H1 (cell line): ENCODE data around the gene CELSR1. TPM values are rescaled to one million over a fixed set of nuclear protein-coding genes. Genes with fewer than 3 reads are reported as not detected.

ENCODE experiments used
- CTCF ChIA-PET: fragments of 300-600 bp; sonication (Branson Sonifier 250); formaldehyde crosslinking; loops from one replicate; lab custom pipeline; 2021; ENCODE audit not compliant: partially characterized antibody; lab: Charles Lee
- POLR2A ChIA-PET: fragments of 300-600 bp; sonication (Branson Sonifier 250); formaldehyde crosslinking; loops from one replicate; lab custom pipeline; 2021; ENCODE audit warnings: inconsistent platforms; ENCODE audit not compliant: partially characterized antibody; lab: Charles Lee
- DNase-seq, 2 experiments: peaks; one replicate each; pipeline versions ENCODE4 v3.0.0 to v3.0.0-alpha.2; 2010 to 2022; ENCODE audit warnings: low spot score in 2 of 2, low read depth in 1 of 2, mixed read lengths in 1 of 2
- FAIRE-seq: peaks from 2 replicates; lab custom pipeline; 2011; peaks lifted over from hg19 to GRCh38; lab: Jason Lieb, UNC
- H2AFZ ChIP-seq: 2 replicates; pipeline ENCODE4 v1.8.1; 2012; ENCODE audit warnings: low read length, inconsistent platforms
- H2AK5ac ChIP-seq: 2 replicates; pipeline ENCODE4 v1.6.1; 2013; ENCODE audit warnings: low read depth, low read length
- H2BK120ac ChIP-seq: replicated peaks from 2 replicates; pipeline ENCODE3; 2013; ENCODE audit warnings: low read depth, low read length, inconsistent platforms
- H2BK12ac ChIP-seq: 2 replicates; pipeline ENCODE4 v1.6.1; 2013; ENCODE audit warnings: low read depth, low read length
- H2BK15ac ChIP-seq: 2 replicates; pipeline ENCODE4 v1.6.1; 2013; ENCODE audit warnings: low read length
- H2BK20ac ChIP-seq: 2 replicates; pipeline ENCODE4 v1.6.1; 2013; ENCODE audit warnings: low read length
- H2BK5ac ChIP-seq: 2 replicates; pipeline ENCODE4 v1.6.1; 2013; ENCODE audit warnings: low read depth, low read length
- H3K14ac ChIP-seq: 2 replicates; pipeline ENCODE4 v1.6.1; 2013; ENCODE audit warnings: inconsistent platforms; ENCODE audit not compliant: insufficient read length
- H3K18ac ChIP-seq: 2 replicates; pipeline ENCODE4 v1.6.1; 2013; ENCODE audit warnings: low read length; ENCODE audit errors: extremely low read depth
- H3K23ac ChIP-seq: 2 replicates; pipeline ENCODE4 v1.6.1; 2013; ENCODE audit warnings: inconsistent platforms; ENCODE audit not compliant: insufficient read length
- H3K23me2 ChIP-seq: 2 replicates; pipeline ENCODE4 v1.6.1; 2013; ENCODE audit warnings: low read depth, low read length
- H3K27ac ChIP-seq: 2 replicates; pipeline ENCODE4 v1.6.1; 2011; ENCODE audit warnings: low read depth, low read length, inconsistent platforms
- H3K27me3 ChIP-seq, 4 experiments: replicated peaks in 1 of 4; 1 replicate in 1 of 4; 2 replicates in 3 of 4; pipeline versions ENCODE4 v1.6.1 to v1.8.1; 2011 to 2013; ENCODE audit warnings: low read length in 3 of 4, mild to moderate bottlenecking in 3 of 4, inconsistent platforms in 2 of 4, mixed read lengths in 2 of 4, moderate library complexity in 1 of 4; ENCODE audit not compliant: control insufficient read depth in 3 of 4, insufficient read depth in 3 of 4; ENCODE audit errors: extremely low read depth in 1 of 4
- H3K36me3 ChIP-seq, 4 experiments: 2 replicates each; pipeline versions ENCODE4 v1.6.1 to v1.8.1; 2011 to 2013; ENCODE audit warnings: mild to moderate bottlenecking in 4 of 4, low read length in 3 of 4, moderate library complexity in 2 of 4, control low read depth in 1 of 4, inconsistent platforms in 1 of 4; ENCODE audit not compliant: insufficient read depth in 4 of 4, control insufficient read depth in 2 of 4
- H3K4ac ChIP-seq: replicated peaks from 2 replicates; pipeline ENCODE3; 2013; ENCODE audit warnings: low read length, low read depth, mixed read lengths, inconsistent platforms; ENCODE audit not compliant: insufficient read length
- H3K4me1 ChIP-seq, 4 experiments: replicated peaks in 1 of 4; 1 replicate in 1 of 4; 2 replicates in 3 of 4; pipeline versions ENCODE4 v1.6.1 to v1.8.1; 2011 to 2013; ENCODE audit warnings: low read length in 3 of 4, inconsistent platforms in 2 of 4, mixed read lengths in 1 of 4; ENCODE audit not compliant: insufficient read depth in 4 of 4, control insufficient read depth in 3 of 4
- H3K4me2 ChIP-seq, 2 experiments: 2 replicates each; pipeline versions ENCODE4 v1.6.1 to v1.8.1; 2011 to 2013; ENCODE audit warnings: low read depth in 2 of 2, low read length in 2 of 2, control low read depth in 1 of 2, inconsistent platforms in 1 of 2, mild to moderate bottlenecking in 1 of 2; ENCODE audit not compliant: insufficient read depth in 1 of 2
- H3K4me3 ChIP-seq, 4 experiments: fragments of 200-600, 300-600 bp in 1 of 4; sonication (generic), shearing (Covaris generic), sonication (Bioruptor Twin) in 1 of 4; 2 replicates each; pipeline versions ENCODE4 v1.5.1 to v1.8.1; 2011 to 2016; ENCODE audit warnings: low read length in 4 of 4, low read depth in 3 of 4, control low read depth in 2 of 4, inconsistent platforms in 2 of 4, mild to moderate bottlenecking in 2 of 4, mixed read lengths in 1 of 4, moderate library complexity in 1 of 4; ENCODE audit not compliant: insufficient read depth in 2 of 4; ENCODE audit errors: extremely low read depth in 1 of 4
- H3K56ac ChIP-seq: replicated peaks from 2 replicates; pipeline ENCODE3; 2013; ENCODE audit warnings: low read depth, mild to moderate bottlenecking, mixed read lengths, low read length, inconsistent platforms; ENCODE audit not compliant: insufficient read length
- H3K79me1 ChIP-seq: 2 replicates; pipeline ENCODE4 v1.6.1; 2013; ENCODE audit warnings: low read depth, low read length, control low read depth
- H3K79me2 ChIP-seq, 2 experiments: 2 replicates each; pipeline versions ENCODE4 v1.6.1 to v1.8.1; 2012 to 2013; ENCODE audit warnings: low read length in 2 of 2, mild to moderate bottlenecking in 2 of 2, inconsistent platforms in 1 of 2; ENCODE audit not compliant: insufficient read depth in 2 of 2, control insufficient read depth in 1 of 2
- H3K9ac ChIP-seq, 4 experiments: replicated peaks in 1 of 4; 1 replicate in 1 of 4; 2 replicates in 3 of 4; pipeline versions ENCODE4 v1.6.1 to v1.8.1; 2011 to 2013; ENCODE audit warnings: low read depth in 3 of 4, low read length in 3 of 4, control low read depth in 2 of 4, mild to moderate bottlenecking in 2 of 4, moderate library complexity in 2 of 4, inconsistent platforms in 1 of 4; ENCODE audit errors: extremely low read depth in 1 of 4
- H3K9me3 ChIP-seq, 2 experiments: 2 replicates each; pipeline versions ENCODE4 v1.6.1 to v1.8.1; 2012 to 2013; ENCODE audit warnings: mild to moderate bottlenecking in 2 of 2, moderate library complexity in 2 of 2, control low read depth in 1 of 2, inconsistent platforms in 1 of 2, low read depth in 1 of 2, low read length in 1 of 2, mixed read lengths in 1 of 2; ENCODE audit not compliant: insufficient read depth in 2 of 2
- H4K20me1 ChIP-seq, 2 experiments: replicated peaks in 1 of 2; 2 replicates each; pipeline versions ENCODE3 to v1.8.1; 2011 to 2013; ENCODE audit warnings: inconsistent platforms in 2 of 2, low read length in 2 of 2, mild to moderate bottlenecking in 1 of 2; ENCODE audit not compliant: insufficient read depth in 2 of 2, control insufficient read depth in 1 of 2
- H4K5ac ChIP-seq: 2 replicates; pipeline ENCODE4 v1.6.1; 2013; ENCODE audit warnings: low read length, low read depth, mixed read lengths, inconsistent platforms; ENCODE audit not compliant: insufficient read length
- H4K8ac ChIP-seq: 2 replicates; pipeline ENCODE4 v1.8.0; 2013; ENCODE audit warnings: mild to moderate bottlenecking, moderate library complexity, low read length, inconsistent platforms; ENCODE audit not compliant: insufficient read depth; ENCODE audit errors: extremely low read depth
- H4K91ac ChIP-seq: replicated peaks from 2 replicates; pipeline ENCODE3; 2013; ENCODE audit warnings: low read length, mixed read lengths, inconsistent platforms; ENCODE audit not compliant: insufficient read length
- BACH1 ChIP-seq: IDR thresholded peaks from 2 replicates; pipeline ENCODE4 v1.6.1; 2012; ENCODE audit warnings: low read length, improper control_type of control experiment
- BRCA1 ChIP-seq: IDR thresholded peaks from 2 replicates; pipeline ENCODE4 v1.6.1; 2012; ENCODE audit warnings: low read depth, low read length, improper control_type of control experiment
- CTBP2 ChIP-seq: IDR thresholded peaks from 2 replicates; pipeline ENCODE4 v1.7.0; 2011; ENCODE audit warnings: borderline replicate concordance, mild to moderate bottlenecking, moderate library complexity, mixed read lengths, low read length; ENCODE audit not compliant: insufficient read depth, insufficient read length
- EGR1 ChIP-seq: IDR thresholded peaks from 2 replicates; pipeline ENCODE4 v1.6.1; 2011; ENCODE audit warnings: low read depth, low read length, borderline replicate concordance
- GABPA ChIP-seq: IDR thresholded peaks from 2 replicates; pipeline ENCODE4 v1.6.1; 2011; ENCODE audit warnings: mild to moderate bottlenecking, low read length, moderate library complexity, borderline replicate concordance; ENCODE audit not compliant: insufficient read depth
- POLR2AphosphoS5 ChIP-seq: IDR thresholded peaks from 2 replicates; pipeline ENCODE4 v1.6.1; 2011; ENCODE audit warnings: low read depth, low read length
- POU5F1 ChIP-seq: IDR thresholded peaks from 2 replicates; pipeline ENCODE4 v1.6.1; 2011; ENCODE audit warnings: low read depth, mild to moderate bottlenecking, low read length, moderate library complexity
- RAD21 ChIP-seq, 2 experiments: IDR thresholded peaks in 1 of 2; conservative IDR thresholded peaks in 1 of 2; 2 replicates each; pipeline ENCODE4 v1.6.1; 2011; ENCODE audit warnings: low read depth in 2 of 2, low read length in 2 of 2, improper control_type of control experiment in 1 of 2, inconsistent platforms in 1 of 2, mild to moderate bottlenecking in 1 of 2, moderate library complexity in 1 of 2
- SAP30 ChIP-seq: fragments of 300-600 bp; sonication (generic); IDR thresholded peaks from 2 replicates; pipeline ENCODE4 v1.7.1; 2012; ENCODE audit warnings: low read length, moderate library complexity, mild to moderate bottlenecking, inconsistent platforms; ENCODE audit not compliant: insufficient read depth, insufficient replicate concordance
- WGBS, 2 experiments: shearing (Covaris generic) in 1 of 2; methylation state at CpG; one replicate each; pipeline versions ENCODE4 v1.1.6 to v1.1.7; 2013 to 2015; ENCODE audit warnings: low lambda C conversion rate in 2 of 2, mixed read lengths in 2 of 2, inconsistent platforms in 1 of 2, low coverage in 1 of 2, missing lambda C conversion rate in 1 of 2; ENCODE audit not compliant: insufficient replicate concordance in 2 of 2, insufficient coverage in 1 of 2, insufficient read length in 1 of 2; ENCODE audit errors: extremely low coverage in 1 of 2, missing lambda C conversion rate in 1 of 2; 5-methylcytosine and 5-hydroxymethylcytosine counted together
- polyA plus RNA-seq, 7 experiments: library from polyadenylated mRNA; depleted of rRNA in 3 of 7; stranded (reverse) in 5 of 7; unstranded in 2 of 7; fragments of >200 nt in 5 of 7; fragments of 200-250 nt in 2 of 7; gene quantifications; 1 replicate in 5 of 7; 2 replicates in 1 of 7; 4 replicates in 1 of 7; pipeline versions ENCODE4 v1.2.1 to v1.2.3, GENCODE V29; 2011 to 2013; ENCODE audit warnings: missing spikeins in 2 of 7, mixed read lengths in 2 of 7
- total RNA-seq: library from RNA; stranded (reverse); fragmentation: NEBNext Ultra II Directional; extraction: Animal tissue kit (Norgen Biotek cat#: 25700); gene quantifications from 2 replicates; pipeline ENCODE4 v1.2.1, GENCODE V29; 2021

Gene CELSR1
- total and polyA plus RNA-seq, 2 of the 8 experiments (the other 6 are each of a cell fraction or from before 2014, with no cell fraction given) = 9.0 to 12.4 TPM

DNA sequence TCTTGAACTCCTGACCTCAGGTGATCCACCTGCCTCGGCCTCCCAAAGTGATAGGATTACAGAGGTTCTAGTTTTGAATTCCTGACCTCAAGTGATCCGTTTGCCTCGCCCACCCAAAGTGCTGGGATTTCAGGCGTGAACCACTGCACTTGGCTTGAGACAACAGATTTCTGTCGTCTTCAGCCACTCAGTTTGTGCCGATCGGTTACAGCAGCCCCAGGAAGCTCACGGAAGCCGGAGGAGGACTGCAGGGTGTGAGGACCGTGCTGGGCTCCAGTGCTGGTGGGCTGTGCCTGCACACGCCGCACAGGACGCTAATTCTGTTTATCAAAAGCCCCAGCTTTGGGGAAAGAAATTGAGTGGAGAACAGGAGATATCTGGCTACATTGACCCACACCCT is 82.0 kb downstream of the CELSR1 start:
- no peaks in the 10 kb centered on the region for H3K9me3 ChIP-seq
- no peak overlapping the region for H3K23ac ChIP-seq
- H2BK5ac ChIP-seq = no peak overlapping the region
- no peak overlapping the region for H4K5ac ChIP-seq
- H2BK20ac ChIP-seq = no peak overlapping the region
- H2AFZ ChIP-seq = no peak overlapping the region
- H3K4ac ChIP-seq = no peak overlapping the region
- no peak overlapping the region for H3K4me2 ChIP-seq
- H3K27ac ChIP-seq = no peak overlapping the region
- H4K91ac ChIP-seq = no peak overlapping the region
- no peaks in the 10 kb centered on the region for H3K23me2 ChIP-seq
- no peak overlapping the region for H3K14ac ChIP-seq
- no peaks in the 10 kb centered on the region for H3K79me1 ChIP-seq
- no peak overlapping the region for H2AK5ac ChIP-seq
- DNase-seq (no peak), FAIRE-seq (no peak)
- H3K79me2 ChIP-seq = no peaks in the 10 kb centered on the region
- ChIA-PET CTCF (interaction anchor here (1.6 kb wide), 1 partner anchor 99 kb away, joined by 4 read pairs; no protein-coding TSS in a partner anchor), POLR2A (no interaction called here)
- H4K8ac ChIP-seq = no peak overlapping the region
- H2BK12ac ChIP-seq = no peak overlapping the region
- H4K20me1 ChIP-seq = peaks cover 0 to 2% of the 10 kb centered on the region in 2 experiments
- H2BK15ac ChIP-seq = no peak overlapping the region
- no peak overlapping the region for H3K56ac ChIP-seq
- H3K4me3 ChIP-seq = no peak overlapping the region
- 90% methylated on average over 13 of the region's 13 CpGs; no CpG with 5 or more reads in 1 of the 2 experiments for WGBS, 2 experiments
- H2BK120ac ChIP-seq = no peak overlapping the region
- no peak overlapping the region for H3K9ac ChIP-seq
- 0 out of 8 replicates have a peak, but pooled peaks cover 0 to 2% (median 0%) of the 10 kb centered on the region in 4 experiments for H3K36me3 ChIP-seq
- H3K18ac ChIP-seq = no peak overlapping the region
- TF ChIP-seq SAP30 = no peak
- TF ChIP-seq BACH1 = no peak
- TF ChIP-seq POU5F1 = no peak
- TF ChIP-seq CTBP2 = no peak
- TF ChIP-seq BRCA1 = no peak
- TF ChIP-seq RAD21 (IDR thresholded peaks at IDR 0.05 in 1 of 2, conservative IDR thresholded peaks at IDR 0.05 in 1 of 2; ENCODE audit: low read depth in 2 of 2, low read length in 2 of 2) = no peak
- no peak for TF ChIP-seq GABPA
- TF ChIP-seq POLR2AphosphoS5 = no peak
- TF ChIP-seq EGR1 = no peak
- no peaks in the 10 kb centered on the region; a peak in 1 of 7 replicates for H3K27me3 ChIP-seq
- peaks cover 0 to 5% (median 2%) of the 10 kb centered on the region in 4 experiments; a peak in 2 of 7 replicates for H3K4me1 ChIP-seq
